ENCODE data around the gene CHURC1. TPM values are rescaled to one million over a fixed set of nuclear protein-coding genes. Genes with fewer than 3 reads are reported as not detected.
"Not testable (repeated sequence)": the region's sequence is repeated elsewhere in the genome, so short reads cannot be mapped to it uniquely, and the experiment has no call there.

Gene CHURC1
- total RNA-seq, 4 donors from 2014 or later = 50.9 to 93.8 (median 87.7) TPM

DNA sequence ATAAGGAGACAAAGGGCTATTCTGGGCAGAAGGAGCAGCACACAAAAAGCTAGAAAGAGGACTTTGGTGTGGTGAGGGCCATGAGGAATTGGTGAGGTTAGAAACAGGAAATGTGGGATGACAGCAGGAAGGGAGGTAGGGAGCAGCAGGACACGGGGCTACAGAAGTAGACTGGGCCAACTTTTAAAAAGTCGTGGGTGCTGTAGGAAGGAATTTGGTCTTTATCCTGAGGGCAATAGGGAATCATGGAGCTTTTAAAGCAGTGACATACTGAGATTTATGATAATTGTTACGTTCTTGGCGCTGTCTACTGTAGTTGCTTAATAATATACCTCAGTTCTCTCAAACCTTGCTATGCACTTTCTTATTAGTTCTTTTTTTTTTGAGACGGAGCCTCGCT lies 8.2 kb upstream of the CHURC1 start:
- TF ChIP-seq, protein P1, sequence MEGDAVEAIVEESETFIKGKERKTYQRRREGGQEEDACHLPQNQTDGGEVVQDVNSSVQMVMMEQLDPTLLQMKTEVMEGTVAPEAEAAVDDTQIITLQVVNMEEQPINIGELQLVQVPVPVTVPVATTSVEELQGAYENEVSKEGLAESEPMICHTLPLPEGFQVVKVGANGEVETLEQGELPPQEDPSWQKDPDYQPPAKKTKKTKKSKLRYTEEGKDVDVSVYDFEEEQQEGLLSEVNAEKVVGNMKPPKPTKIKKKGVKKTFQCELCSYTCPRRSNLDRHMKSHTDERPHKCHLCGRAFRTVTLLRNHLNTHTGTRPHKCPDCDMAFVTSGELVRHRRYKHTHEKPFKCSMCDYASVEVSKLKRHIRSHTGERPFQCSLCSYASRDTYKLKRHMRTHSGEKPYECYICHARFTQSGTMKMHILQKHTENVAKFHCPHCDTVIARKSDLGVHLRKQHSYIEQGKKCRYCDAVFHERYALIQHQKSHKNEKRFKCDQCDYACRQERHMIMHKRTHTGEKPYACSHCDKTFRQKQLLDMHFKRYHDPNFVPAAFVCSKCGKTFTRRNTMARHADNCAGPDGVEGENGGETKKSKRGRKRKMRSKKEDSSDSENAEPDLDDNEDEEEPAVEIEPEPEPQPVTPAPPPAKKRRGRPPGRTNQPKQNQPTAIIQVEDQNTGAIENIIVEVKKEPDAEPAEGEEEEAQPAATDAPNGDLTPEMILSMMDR (IDR thresholded peaks at IDR 0.05) = no peak
- TF ChIP-seq POLR2A (IDR thresholded peaks at IDR 0.05) (no peak), EP300 (IDR thresholded peaks at IDR 0.05) (no peak), POLR2AphosphoS5 (IDR thresholded peaks at IDR 0.05) (no peak)
- H3K4me3 ChIP-seq = no peak overlapping the region
- H3K27me3 ChIP-seq = no peaks in the 10 kb centered on the region
- no peaks in the 10 kb centered on the region for H3K9me3 ChIP-seq
- no peaks in the 10 kb centered on the region for H3K4me1 ChIP-seq
- H3K36me3 ChIP-seq = no peaks in the 10 kb centered on the region
- no peak for DNase-seq (ENCODE audit: low spot score in 2 of 2)
- WGBS = 40% methylated on average over 6 of the region's 6 CpGs
- H3K27ac ChIP-seq = no peak overlapping the region

GRCh38 chr14:64910847-64911495 lies 3.3 kb upstream of the CHURC1 start:
- Histone ChIP-seq H3K4me1 (peaks cover 17% of the 10 kb centered on the region), H3K9me3 (no peaks in the 10 kb centered on the region), H3K27ac (no peak overlapping the region), H3K4me3 (no peak overlapping the region), H3K36me3 (no peaks in the 10 kb centered on the region), H3K27me3 (no peaks in the 10 kb centered on the region)
- 29% methylated on average over 3 of the region's 3 CpGs for WGBS
- TF ChIP-seq, protein P1 (IDR thresholded peaks at IDR 0.05) = peak in 1 of 2 donors; percentile 31
- no peak for TF ChIP-seq POLR2A (IDR thresholded peaks at IDR 0.05)
- no peak for DNase-seq (ENCODE audit: low spot score in 2 of 2)

DNA sequence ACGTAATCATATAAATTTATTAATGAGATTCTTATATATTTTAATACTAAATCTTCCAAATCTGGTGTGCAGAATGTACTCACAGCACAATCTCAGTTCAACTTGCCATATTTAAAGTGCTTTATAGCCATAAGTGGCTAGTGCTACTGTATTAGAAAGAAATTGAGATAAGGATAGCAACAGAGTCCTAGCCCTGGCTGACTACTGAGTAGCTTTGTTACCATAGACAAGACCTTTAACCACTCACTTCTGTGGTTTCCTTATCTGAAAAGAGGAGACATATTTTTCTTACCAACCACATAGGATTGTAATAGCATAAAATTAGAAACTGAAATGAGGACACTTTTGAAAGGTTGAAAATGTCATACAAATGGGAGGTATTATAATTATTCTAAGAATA lies 2.0 kb upstream of the CHURC1 start:
- no peak for DNase-seq (ENCODE audit: low spot score in 2 of 2)
- TF ChIP-seq, protein P1 (IDR thresholded peaks at IDR 0.05) = no peak
- no peak for TF ChIP-seq EP300 (IDR thresholded peaks at IDR 0.05)
- TF ChIP-seq POLR2AphosphoS5 (IDR thresholded peaks at IDR 0.05) = no peak
- TF ChIP-seq POLR2A (IDR thresholded peaks at IDR 0.05) = no peak
- H3K27me3 ChIP-seq = no peaks in the 10 kb centered on the region
- H3K36me3 ChIP-seq = no peaks in the 10 kb centered on the region
- H3K9me3 ChIP-seq = no peaks in the 10 kb centered on the region
- 96% methylated on average over 1 of the region's 1 CpG for WGBS
- peaks cover 23% of the 10 kb centered on the region for H3K4me1 ChIP-seq
- H3K27ac ChIP-seq = no peak overlapping the region
- H3K4me3 ChIP-seq = no peak overlapping the region

DNA sequence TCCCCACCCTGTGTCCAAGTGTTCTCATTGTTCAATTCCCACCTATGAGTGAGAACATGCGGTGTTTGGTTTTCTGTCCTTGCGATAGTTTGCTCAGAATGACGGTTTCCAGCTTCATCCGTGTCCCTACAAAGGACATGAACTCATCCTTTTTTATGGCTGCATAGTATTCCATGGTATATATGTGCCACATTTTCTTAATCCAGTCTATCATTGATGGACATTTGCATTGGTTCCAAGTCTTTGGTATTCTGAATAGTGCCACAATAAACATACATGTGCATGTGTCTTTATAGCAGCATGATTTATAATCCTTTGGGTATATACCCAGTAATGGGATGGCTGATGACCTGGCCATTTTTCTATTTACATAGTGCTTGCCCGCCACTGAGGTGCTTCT lies 778 bp upstream of the CHURC1 start:
- H3K27me3 ChIP-seq; DNase-seq (ENCODE audit: low spot score in 2 of 2); H3K4me3 ChIP-seq; H3K9me3 ChIP-seq; H3K36me3 ChIP-seq: not testable (repeated sequence)
- 77% methylated on average over 5 of the region's 5 CpGs for WGBS
- Histone ChIP-seq H3K4me1 (peaks cover 26% of the 10 kb centered on the region), H3K27ac (peak overlapping the region; percentile 98)

DNA sequence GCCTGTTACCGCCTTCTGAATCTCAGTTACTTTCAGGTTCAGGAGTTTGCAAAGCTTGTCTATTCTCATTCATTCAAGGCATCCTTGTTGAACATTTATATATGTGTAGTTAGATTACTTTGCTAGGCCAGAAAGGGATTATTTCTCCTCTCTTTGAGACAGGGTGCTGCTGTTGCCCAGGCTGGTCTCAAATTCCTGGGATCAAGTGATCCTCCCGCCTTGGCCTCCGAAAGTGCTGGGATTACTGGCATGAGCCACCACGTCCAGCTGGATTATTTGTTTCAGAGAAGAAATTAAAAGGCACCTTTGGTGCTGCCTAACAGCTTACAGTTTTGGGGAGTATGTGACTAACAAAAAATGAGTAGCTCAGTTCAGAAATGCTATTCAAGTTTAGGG lies 772 bp downstream of the CHURC1 start:
- WGBS = 19% methylated on average over 4 of the region's 4 CpGs
- no peaks in the 10 kb centered on the region for H3K36me3 ChIP-seq
- H3K27ac ChIP-seq = peak overlapping the region; percentile 98
- no peak for TF ChIP-seq EP300 (IDR thresholded peaks at IDR 0.05)
- TF ChIP-seq POLR2A (IDR thresholded peaks at IDR 0.05) = no peak
- TF ChIP-seq, protein P1 (IDR thresholded peaks at IDR 0.05) = no peak
- no peak for TF ChIP-seq POLR2AphosphoS5 (IDR thresholded peaks at IDR 0.05)
- DNase-seq (ENCODE audit: low spot score in 2 of 2) = no peak
- H3K9me3 ChIP-seq = no peaks in the 10 kb centered on the region
- peaks cover 26% of the 10 kb centered on the region for H3K4me1 ChIP-seq
- no peaks in the 10 kb centered on the region for H3K27me3 ChIP-seq
- peak overlapping the region; percentile 99 for H3K4me3 ChIP-seq

DNA sequence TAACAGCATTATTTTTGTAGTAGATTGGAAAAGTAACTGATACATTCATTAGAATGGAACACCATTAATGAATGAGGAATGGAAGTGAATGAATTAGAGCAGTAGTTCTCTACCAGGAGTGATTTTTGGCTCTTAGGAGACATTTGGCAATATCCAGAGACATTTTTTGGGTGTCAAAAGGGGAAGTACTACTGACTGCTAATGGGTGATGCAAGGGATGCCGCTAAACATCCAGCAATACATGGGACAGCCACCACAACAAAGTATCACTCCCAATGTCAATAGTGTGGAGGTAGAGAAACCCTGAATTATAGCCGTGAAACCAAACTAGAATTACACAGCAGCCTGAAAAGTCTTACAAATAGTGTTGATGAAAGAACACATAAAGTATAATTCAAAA lies 1.5 kb downstream of the CHURC1 start:
- WGBS = 84% methylated on average over 2 of the region's 2 CpGs
- Histone ChIP-seq H3K9me3 (no peaks in the 10 kb centered on the region), H3K4me1 (peaks cover 26% of the 10 kb centered on the region), H3K27ac (no peak overlapping the region), H3K36me3 (no peaks in the 10 kb centered on the region), H3K4me3 (no peak overlapping the region), H3K27me3 (no peaks in the 10 kb centered on the region)
- TF ChIP-seq EP300 (IDR thresholded peaks at IDR 0.05) (no peak), POLR2A (IDR thresholded peaks at IDR 0.05) (no peak), POLR2AphosphoS5 (IDR thresholded peaks at IDR 0.05) (no peak)
- TF ChIP-seq, protein P1 (IDR thresholded peaks at IDR 0.05) = no peak
- no peak for DNase-seq (ENCODE audit: low spot score in 2 of 2)
